HepG2 (cell line): ENCODE data around the gene CASR. TPM values are rescaled to one million over a fixed set of nuclear protein-coding genes. Genes with fewer than 3 reads are reported as not detected.

ENCODE experiments used
- ATF1 ChIP-seq: IDR thresholded peaks from 2 replicates; pipeline ENCODE4 v1.6.1; 2016; ENCODE audit warnings: mild to moderate bottlenecking, control low read depth
- FLYWCH1 ChIP-seq: sonication (generic); formaldehyde crosslinking; IDR thresholded peaks from 2 replicates; pipeline ENCODE4 v1.8.1; 2023; ENCODE audit warnings: mild to moderate bottlenecking, missing genetic modification reagents
- FOXK1 ChIP-seq: sonication (generic); formaldehyde crosslinking; IDR thresholded peaks from 2 replicates; pipeline ENCODE4 v1.4.0; 2020; ENCODE audit warnings: low read depth, missing genetic modification reagents, borderline replicate concordance
- HNRNPH1 ChIP-seq: fragments of 200-400 bp; formaldehyde crosslinking; optimal IDR thresholded peaks from 2 replicates; pipeline ENCODE3; 2017; ENCODE audit warnings: mild to moderate bottlenecking, low read depth, low read length
- NR2F6 ChIP-seq, 2 experiments: IDR thresholded peaks; 2 replicates each; pipeline ENCODE4 v1.6.1; 2016; ENCODE audit warnings: antibody characterized with exemption in 1 of 2, mild to moderate bottlenecking in 1 of 2
- PLRG1 ChIP-seq: fragments of 450-650 bp; conservative IDR thresholded peaks from 2 replicates; pipeline ENCODE4 v1.6.1; 2016
- RELA ChIP-seq: sonication (generic); formaldehyde crosslinking; IDR thresholded peaks from 2 replicates; pipeline ENCODE4 v1.4.0; 2020; ENCODE audit warnings: missing genetic modification reagents
- SP140L ChIP-seq: sonication (generic); formaldehyde crosslinking; IDR thresholded peaks from 2 replicates; pipeline ENCODE4 v1.4.0; 2020; ENCODE audit warnings: missing genetic modification reagents, borderline replicate concordance
- SPEN ChIP-seq: sonication (generic); formaldehyde crosslinking; IDR thresholded peaks from 2 replicates; pipeline ENCODE4 v1.5.1; 2020; ENCODE audit warnings: low read depth, mild to moderate bottlenecking, missing genetic modification reagents
- ZNF543 ChIP-seq: sonication (generic); formaldehyde crosslinking; IDR thresholded peaks from 2 replicates; pipeline ENCODE4 v1.4.0; 2020; ENCODE audit warnings: mild to moderate bottlenecking, missing genetic modification reagents
- ZNF589 ChIP-seq: sonication (generic); formaldehyde crosslinking; conservative IDR thresholded peaks from 2 replicates; pipeline ENCODE4 v1.8.0; 2022; ENCODE audit warnings: mild to moderate bottlenecking, moderate library complexity, missing genetic modification reagents
- ZNF652 ChIP-seq: IDR thresholded peaks from 2 replicates; pipeline ENCODE4 v1.6.1; 2016; ENCODE audit warnings: low read depth, borderline replicate concordance
- polyA plus RNA-seq, 8 experiments: library from polyadenylated mRNA; depleted of rRNA in 3 of 8; stranded (reverse) in 7 of 8; unstranded in 1 of 8; fragments of >200 nt; fragmentation: Illumina TruSeq in 4 of 8; extraction: Trizol in 4 of 8; gene quantifications; 2 replicates each; pipeline versions ENCODE4 v1.2.1 to v1.2.3, GENCODE V29; 2011 to 2016; ENCODE audit warnings: low read depth in 4 of 8, missing spikeins in 1 of 8, mixed read lengths in 1 of 8; ENCODE audit not compliant: insufficient read depth in 1 of 8
- total RNA-seq, 5 experiments: library from RNA; depleted of rRNA; stranded (reverse); fragments of >200 nt; fragmentation: Illumina TruSeq; extraction: Trizol; gene quantifications; 2 replicates each; pipeline ENCODE4 v1.2.3, GENCODE V29; 2016; ENCODE audit warnings: low read depth in 1 of 5
- TF ChIP-seq, protein P1 (sequence below): sonication (generic); formaldehyde crosslinking; conservative IDR thresholded peaks from 2 replicates; pipeline ENCODE4 v1.4.0; 2020; ENCODE audit warnings: mild to moderate bottlenecking, missing genetic modification reagents, moderate library complexity
- TF ChIP-seq, protein P2 (sequence below): sonication (generic); formaldehyde crosslinking; IDR thresholded peaks from 2 replicates; pipeline ENCODE4 v1.4.0; 2020; ENCODE audit warnings: missing genetic modification reagents
- TF ChIP-seq, protein P3 (sequence below), 2 experiments: sonication (generic) in 1 of 2; formaldehyde crosslinking in 1 of 2; IDR thresholded peaks; 2 replicates each; pipeline versions ENCODE4 v1.5.1 to v1.6.1; 2011 to 2020; ENCODE audit warnings: borderline replicate concordance in 1 of 2, low read depth in 1 of 2, low read length in 1 of 2, mild to moderate bottlenecking in 1 of 2, missing genetic modification reagents in 1 of 2, moderate library complexity in 1 of 2
- TF ChIP-seq, protein P4 (sequence below): IDR thresholded peaks from 2 replicates; pipeline ENCODE4 v1.6.1; 2016
- TF ChIP-seq, protein P5 (sequence below): sonication (generic); formaldehyde crosslinking; IDR thresholded peaks from 2 replicates; pipeline ENCODE4 v1.5.0; 2020; ENCODE audit warnings: missing genetic modification reagents
- TF ChIP-seq, protein P6 (sequence below): sonication (generic); formaldehyde crosslinking; IDR thresholded peaks from 2 replicates; pipeline ENCODE4 v1.4.0; 2020; ENCODE audit warnings: mild to moderate bottlenecking, missing genetic modification reagents

Gene CASR
- total and polyA plus RNA-seq, 2 of the 13 experiments (the other 11 are each of a cell fraction or from before 2014, with no cell fraction given) = not detected

DNA sequence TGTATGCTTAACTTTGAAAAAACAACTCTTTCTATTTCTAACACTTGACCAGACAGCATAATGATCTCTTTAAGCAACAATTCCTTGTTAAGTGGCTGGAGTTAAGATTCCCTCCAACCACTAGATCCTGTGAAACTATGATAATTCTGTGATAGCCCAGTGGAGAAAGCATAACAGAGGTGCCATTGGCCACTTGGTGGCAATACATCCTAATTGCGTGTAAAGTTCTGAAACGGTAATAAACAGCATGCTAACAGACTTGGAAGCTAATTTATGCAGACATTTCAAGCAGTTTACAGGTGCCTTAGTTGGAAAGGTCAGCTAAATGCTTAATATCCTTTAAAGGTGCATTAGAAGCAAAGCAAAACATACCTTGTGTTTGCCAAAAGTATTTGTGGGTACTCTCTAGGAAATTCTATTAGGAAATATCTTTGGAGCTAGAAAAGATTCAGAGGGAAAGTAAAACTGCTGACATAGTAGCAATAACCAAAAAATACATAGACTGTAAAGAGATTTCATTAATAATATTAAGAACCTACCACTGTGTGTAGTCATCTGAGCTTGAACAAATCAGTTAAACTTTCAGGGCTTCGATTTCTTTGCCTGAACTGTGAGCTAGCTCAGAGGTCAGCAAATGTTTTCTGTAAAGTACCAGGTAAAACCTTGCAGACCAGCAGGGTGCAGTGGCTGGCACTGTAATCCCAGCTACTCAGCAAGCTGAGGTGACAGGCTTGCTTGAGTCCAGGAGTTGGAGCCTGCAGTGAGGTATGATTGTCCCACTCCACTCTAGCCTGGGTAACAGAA is 122.6 kb downstream of the CASR start (continued):
- TF ChIP-seq RELA (CRISPR knock-in tag) = no peak
- TF ChIP-seq ZNF652 (CRISPR knock-in tag) = no peak
- TF ChIP-seq, protein P1, sequence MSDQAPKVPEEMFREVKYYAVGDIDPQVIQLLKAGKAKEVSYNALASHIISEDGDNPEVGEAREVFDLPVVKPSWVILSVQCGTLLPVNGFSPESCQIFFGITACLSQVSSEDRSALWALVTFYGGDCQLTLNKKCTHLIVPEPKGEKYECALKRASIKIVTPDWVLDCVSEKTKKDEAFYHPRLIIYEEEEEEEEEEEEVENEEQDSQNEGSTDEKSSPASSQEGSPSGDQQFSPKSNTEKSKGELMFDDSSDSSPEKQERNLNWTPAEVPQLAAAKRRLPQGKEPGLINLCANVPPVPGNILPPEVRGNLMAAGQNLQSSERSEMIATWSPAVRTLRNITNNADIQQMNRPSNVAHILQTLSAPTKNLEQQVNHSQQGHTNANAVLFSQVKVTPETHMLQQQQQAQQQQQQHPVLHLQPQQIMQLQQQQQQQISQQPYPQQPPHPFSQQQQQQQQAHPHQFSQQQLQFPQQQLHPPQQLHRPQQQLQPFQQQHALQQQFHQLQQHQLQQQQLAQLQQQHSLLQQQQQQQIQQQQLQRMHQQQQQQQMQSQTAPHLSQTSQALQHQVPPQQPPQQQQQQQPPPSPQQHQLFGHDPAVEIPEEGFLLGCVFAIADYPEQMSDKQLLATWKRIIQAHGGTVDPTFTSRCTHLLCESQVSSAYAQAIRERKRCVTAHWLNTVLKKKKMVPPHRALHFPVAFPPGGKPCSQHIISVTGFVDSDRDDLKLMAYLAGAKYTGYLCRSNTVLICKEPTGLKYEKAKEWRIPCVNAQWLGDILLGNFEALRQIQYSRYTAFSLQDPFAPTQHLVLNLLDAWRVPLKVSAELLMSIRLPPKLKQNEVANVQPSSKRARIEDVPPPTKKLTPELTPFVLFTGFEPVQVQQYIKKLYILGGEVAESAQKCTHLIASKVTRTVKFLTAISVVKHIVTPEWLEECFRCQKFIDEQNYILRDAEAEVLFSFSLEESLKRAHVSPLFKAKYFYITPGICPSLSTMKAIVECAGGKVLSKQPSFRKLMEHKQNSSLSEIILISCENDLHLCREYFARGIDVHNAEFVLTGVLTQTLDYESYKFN (CRISPR knock-in tag) = peak; percentile 73
- TF ChIP-seq, protein P2, sequence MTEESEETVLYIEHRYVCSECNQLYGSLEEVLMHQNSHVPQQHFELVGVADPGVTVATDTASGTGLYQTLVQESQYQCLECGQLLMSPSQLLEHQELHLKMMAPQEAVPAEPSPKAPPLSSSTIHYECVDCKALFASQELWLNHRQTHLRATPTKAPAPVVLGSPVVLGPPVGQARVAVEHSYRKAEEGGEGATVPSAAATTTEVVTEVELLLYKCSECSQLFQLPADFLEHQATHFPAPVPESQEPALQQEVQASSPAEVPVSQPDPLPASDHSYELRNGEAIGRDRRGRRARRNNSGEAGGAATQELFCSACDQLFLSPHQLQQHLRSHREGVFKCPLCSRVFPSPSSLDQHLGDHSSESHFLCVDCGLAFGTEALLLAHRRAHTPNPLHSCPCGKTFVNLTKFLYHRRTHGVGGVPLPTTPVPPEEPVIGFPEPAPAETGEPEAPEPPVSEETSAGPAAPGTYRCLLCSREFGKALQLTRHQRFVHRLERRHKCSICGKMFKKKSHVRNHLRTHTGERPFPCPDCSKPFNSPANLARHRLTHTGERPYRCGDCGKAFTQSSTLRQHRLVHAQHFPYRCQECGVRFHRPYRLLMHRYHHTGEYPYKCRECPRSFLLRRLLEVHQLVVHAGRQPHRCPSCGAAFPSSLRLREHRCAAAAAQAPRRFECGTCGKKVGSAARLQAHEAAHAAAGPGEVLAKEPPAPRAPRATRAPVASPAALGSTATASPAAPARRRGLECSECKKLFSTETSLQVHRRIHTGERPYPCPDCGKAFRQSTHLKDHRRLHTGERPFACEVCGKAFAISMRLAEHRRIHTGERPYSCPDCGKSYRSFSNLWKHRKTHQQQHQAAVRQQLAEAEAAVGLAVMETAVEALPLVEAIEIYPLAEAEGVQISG (CRISPR knock-in tag) = no peak
- TF ChIP-seq SPEN (CRISPR knock-in tag) = no peak
- no peak for TF ChIP-seq ZNF589 (CRISPR knock-in tag)
- TF ChIP-seq NR2F6 (IDR thresholded peaks at IDR 0.05) = peak; percentile 9; the same call in 1 of the 2 replicates
- no peak for TF ChIP-seq NR2F6 (CRISPR knock-in tag; IDR thresholded peaks at IDR 0.05)
- TF ChIP-seq HNRNPH1 = no peak
- TF ChIP-seq SP140L (CRISPR knock-in tag) = no peak
- no peak for TF ChIP-seq PLRG1
- TF ChIP-seq, protein P3, sequence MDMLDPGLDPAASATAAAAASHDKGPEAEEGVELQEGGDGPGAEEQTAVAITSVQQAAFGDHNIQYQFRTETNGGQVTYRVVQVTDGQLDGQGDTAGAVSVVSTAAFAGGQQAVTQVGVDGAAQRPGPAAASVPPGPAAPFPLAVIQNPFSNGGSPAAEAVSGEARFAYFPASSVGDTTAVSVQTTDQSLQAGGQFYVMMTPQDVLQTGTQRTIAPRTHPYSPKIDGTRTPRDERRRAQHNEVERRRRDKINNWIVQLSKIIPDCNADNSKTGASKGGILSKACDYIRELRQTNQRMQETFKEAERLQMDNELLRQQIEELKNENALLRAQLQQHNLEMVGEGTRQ (IDR thresholded peaks at IDR 0.05; ENCODE audit: low read depth, low read length) = no peak
- TF ChIP-seq, protein P3 (CRISPR knock-in tag; IDR thresholded peaks at IDR 0.05; ENCODE audit: borderline replicate concordance) = no peak
- no peak for TF ChIP-seq FLYWCH1 (CRISPR knock-in tag)
- TF ChIP-seq, protein P4, sequence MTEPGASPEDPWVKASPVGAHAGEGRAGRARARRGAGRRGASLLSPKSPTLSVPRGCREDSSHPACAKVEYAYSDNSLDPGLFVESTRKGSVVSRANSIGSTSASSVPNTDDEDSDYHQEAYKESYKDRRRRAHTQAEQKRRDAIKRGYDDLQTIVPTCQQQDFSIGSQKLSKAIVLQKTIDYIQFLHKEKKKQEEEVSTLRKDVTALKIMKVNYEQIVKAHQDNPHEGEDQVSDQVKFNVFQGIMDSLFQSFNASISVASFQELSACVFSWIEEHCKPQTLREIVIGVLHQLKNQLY = no peak
- TF ChIP-seq, protein P5, sequence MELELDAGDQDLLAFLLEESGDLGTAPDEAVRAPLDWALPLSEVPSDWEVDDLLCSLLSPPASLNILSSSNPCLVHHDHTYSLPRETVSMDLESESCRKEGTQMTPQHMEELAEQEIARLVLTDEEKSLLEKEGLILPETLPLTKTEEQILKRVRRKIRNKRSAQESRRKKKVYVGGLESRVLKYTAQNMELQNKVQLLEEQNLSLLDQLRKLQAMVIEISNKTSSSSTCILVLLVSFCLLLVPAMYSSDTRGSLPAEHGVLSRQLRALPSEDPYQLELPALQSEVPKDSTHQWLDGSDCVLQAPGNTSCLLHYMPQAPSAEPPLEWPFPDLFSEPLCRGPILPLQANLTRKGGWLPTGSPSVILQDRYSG (CRISPR knock-in tag) = no peak
- no peak for TF ChIP-seq ATF1 (CRISPR knock-in tag)
- TF ChIP-seq FOXK1 (CRISPR knock-in tag) = no peak
- TF ChIP-seq, protein P6, sequence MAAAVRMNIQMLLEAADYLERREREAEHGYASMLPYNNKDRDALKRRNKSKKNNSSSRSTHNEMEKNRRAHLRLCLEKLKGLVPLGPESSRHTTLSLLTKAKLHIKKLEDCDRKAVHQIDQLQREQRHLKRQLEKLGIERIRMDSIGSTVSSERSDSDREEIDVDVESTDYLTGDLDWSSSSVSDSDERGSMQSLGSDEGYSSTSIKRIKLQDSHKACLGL (CRISPR knock-in tag) = no peak
- TF ChIP-seq ZNF543 (CRISPR knock-in tag) = 0 out of 2 replicates have a peak, but pooled peaks have one; percentile 35
